Adrenal gland (tissue), 5 donors: Measurements from ENCODE around the gene ZNF488.

Source experiments
- CTCF ChIP-seq, 6 experiments: fragments of 450-650 bp in 4 of 6; fragments of 200-600 bp in 2 of 6; sonication (generic) in 1 of 6; IDR thresholded peaks; 1 replicate in 5 of 6; 2 replicates in 1 of 6; pipeline versions ENCODE4 v1.5.1 to v1.8.0; 2016 to 2021; ENCODE audit warnings: antibody characterized with exemption in 6 of 6, mild to moderate bottlenecking in 2 of 6, moderate library complexity in 1 of 6
- POLR2A ChIP-seq, 2 donors: fragments of 450-650 bp; IDR thresholded peaks; one replicate each; pipeline ENCODE4 v1.6.1; 2017; ENCODE audit warnings: antibody characterized with exemption in 2 of 2, mild to moderate bottlenecking in 2 of 2, moderate library complexity in 1 of 2
- donor health status: DM: no; HTN: no; CAD: no.

- TF ChIP-seq CTCF (IDR thresholded peaks at IDR 0.05) = no peak
- no peak for TF ChIP-seq POLR2A (IDR thresholded peaks at IDR 0.05)
These were observed 5.9 kb downstream of the ZNF488 start for GRCh38 chr10:47378183-47378510.
